CD4-positive, alpha-beta T cell treated with Interleukin-12 subunit alpha and Interleukin-12 subunit beta, for 1 hour (primary cell): ENCODE measurements around the gene SFTPD.

ENCODE experiments used
- DNase-seq: peaks from one replicate; pipeline ENCODE4 v3.0.0-alpha.2; 2020

The SFTPD gene

DNA sequence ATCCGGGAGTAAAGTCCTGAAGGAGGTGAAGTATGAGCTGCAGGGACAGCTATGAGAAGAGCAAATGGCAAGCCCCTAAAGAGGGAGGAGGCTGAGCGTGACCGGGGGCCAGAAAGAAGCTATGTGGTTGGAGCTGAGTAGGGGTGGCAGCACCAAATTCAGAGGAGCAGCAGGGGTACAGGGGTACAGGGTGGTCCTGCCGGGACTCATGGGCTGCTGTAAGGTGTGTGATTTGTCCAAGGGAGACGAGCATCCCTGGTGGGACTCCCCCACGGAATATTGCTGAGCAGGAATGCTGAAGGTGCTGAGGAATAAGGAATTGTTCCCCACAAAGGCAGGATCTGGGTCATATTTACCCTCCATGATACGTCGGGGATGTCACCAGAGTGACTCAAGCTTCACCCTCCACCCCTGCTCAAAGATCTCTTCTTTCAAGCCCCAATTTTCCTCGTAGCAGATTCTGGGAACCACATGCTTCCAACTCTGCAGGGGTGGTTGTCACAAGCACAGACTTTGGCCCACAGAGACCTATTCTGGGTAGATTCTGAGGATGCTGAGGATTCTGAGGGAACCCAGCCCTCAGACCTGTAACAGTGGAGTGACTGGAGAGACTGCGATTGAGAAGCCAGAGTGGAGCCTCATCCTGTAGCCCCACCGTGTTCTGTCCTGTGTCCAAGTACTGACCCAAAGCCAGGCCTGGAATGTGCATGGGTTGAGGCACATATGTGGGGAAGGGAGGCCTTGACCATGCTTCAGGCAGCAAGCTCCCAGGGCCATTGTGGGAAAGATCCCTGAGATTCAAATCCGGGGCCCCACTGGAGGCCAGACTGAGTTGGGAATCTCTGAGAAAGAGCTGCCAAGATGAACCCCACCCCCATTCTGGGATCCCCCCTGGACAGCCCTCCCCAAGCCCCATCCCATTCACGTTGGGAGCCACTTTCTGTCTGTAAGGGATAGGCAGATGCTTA, 4.2 kb downstream of the SFTPD start:
- DNase-seq, result no peak

DNA sequence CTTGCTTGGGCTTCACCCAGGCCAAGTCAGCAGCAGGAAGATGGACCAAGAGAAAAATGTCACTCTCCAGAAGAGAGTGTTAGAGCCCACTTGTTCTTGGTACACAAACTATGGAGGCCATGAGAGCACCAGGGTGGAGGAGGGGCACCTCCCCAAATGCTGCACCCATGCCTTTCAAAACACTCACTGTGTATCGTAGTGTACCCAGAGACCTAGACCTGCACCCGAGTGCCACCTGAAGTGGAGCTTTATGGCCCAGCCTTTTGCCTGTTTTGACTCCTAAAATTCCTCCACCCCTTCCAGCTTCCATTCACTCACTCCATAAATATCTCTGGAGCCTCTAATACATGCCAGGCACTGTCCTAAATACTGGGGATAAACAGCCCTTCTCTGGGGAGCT, 5.0 kb downstream of the SFTPD start:
- no peak for DNase-seq

DNA sequence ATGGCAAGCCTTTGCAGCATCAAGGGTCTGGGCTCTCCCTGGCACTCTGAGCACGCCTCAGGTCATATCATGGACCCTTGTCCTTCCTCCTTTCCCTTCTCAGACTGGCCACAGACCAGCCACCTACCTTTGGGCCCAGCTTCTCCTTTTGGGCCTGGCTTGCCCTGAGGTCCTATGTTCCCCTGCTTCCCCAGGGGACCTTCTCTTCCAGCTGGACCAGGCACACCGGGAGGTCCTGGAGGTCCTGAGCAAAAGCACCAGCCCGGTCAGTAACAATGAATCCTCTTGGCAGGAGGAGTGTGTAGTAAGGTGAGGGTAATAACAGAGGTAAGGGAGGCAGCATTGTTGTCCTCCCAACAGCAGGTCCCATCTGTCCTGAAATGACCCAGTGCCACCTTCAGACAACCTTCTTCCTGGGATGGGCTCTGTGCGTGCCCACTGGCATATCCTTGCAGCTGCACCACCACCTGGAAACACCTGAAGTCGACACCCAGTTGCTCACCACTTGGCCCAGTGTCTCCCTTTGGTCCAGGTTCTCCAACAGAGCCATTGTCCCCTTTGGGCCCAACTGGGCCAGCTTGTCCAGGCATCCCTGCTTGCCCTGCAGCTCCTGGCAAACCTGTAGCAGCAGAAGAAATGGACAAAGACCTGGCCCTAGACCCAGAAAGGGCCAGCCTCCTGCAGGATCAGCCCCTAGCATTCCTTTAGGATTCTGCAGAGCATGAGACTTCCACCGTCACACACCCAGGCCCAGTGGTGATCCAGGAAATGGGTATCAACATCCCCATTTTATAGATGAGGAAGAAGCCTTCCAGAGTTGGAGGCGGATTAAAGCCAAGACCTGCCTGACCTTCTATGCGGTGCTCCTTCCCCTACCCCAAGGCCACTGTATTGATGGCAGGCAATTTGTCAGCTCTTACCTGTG, 6.4 kb downstream of the SFTPD start:
- DNase-seq, result no peak

DNA sequence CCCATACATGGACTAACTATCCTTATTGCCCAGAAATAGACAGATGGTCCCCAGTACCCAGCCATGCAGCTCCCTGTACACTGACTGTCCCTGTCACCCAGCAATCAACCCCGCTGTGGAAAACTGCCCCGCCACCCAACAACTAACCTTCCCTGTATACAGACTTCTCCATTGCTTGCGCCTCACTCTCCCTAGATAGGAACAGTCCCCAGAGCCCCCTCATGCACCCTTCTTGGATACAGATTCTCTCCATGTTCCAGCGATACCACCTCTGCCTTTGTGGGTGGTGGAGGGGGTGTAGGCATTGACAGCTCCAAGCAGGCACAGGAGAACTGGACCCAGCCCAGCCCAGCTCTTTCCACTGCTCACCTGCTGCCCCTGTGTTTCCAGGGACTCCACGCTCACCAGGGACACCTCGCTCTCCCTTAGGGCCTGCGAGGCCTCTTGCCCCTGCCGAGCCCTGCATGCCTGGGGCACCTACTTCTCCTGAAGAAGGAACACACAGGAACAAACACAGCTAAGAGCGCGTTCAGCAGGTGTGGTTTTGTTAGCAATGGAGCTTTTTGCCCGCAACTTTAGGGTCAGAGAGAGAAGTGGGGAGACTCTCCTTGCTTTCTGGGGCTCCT, 7.2 kb downstream of the SFTPD start:
- DNase-seq, result no peak

DNA sequence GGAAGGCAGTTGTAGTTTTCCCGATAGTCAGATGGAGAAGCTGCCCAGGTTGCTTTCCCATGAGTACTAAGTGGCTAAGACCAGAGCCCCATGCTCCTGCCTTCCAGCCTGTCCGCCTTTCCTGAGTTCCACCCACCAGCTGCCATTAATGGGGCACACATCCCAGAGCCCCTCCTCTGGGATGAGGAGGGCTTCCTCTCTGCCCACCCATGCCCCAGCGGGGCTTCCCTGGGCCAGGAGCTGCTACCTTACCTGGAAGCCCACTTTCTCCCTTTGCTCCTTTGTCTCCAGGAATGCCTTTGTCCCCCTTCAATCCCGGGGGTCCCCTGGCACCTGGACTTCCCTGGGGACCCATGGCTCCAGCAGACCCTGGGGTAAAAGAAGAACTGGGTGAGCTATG, 7.8 kb downstream of the SFTPD start:
- no peak for DNase-seq

DNA sequence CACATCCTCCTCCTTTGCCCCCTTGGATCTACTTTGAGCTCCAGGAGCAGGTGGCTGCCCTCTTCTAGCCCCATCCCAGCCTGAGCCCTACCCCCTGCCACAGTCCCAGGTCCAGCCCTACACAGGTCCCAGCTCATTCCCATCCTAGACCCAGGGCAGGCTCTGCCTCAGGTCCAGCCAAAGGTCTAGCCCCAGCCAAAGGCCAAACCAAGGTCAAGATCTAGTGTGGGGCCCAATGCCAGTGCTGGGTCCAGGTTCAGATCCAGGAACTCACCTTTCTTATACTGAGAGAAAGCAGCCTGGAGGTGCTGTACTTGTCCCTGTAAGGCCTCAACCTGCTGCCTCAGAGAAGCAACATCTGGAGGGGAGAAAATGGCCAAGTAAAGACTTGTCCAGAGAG, 8.5 kb downstream of the SFTPD start:
- no peak for DNase-seq

DNA sequence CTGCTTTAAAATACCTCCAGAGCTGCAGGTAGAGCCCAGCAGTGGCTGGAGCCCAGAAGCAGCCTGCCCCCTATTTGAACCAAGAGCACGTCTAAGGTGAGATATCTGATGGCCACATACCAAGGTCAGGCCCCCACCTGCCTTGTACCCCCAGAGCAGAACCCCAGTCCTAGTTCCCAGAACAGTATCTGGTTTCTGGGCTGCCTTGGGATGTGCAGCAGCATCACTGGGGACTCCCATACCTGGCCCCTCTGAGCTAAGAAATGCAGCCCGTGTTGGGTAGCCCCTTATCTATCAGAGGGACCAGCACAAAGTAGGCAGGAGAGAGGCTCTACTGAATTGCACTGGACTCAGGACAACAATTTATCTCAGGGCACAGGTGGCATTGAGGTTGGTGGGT, 8.9 kb downstream of the SFTPD start:
- DNase-seq, result no peak

DNA sequence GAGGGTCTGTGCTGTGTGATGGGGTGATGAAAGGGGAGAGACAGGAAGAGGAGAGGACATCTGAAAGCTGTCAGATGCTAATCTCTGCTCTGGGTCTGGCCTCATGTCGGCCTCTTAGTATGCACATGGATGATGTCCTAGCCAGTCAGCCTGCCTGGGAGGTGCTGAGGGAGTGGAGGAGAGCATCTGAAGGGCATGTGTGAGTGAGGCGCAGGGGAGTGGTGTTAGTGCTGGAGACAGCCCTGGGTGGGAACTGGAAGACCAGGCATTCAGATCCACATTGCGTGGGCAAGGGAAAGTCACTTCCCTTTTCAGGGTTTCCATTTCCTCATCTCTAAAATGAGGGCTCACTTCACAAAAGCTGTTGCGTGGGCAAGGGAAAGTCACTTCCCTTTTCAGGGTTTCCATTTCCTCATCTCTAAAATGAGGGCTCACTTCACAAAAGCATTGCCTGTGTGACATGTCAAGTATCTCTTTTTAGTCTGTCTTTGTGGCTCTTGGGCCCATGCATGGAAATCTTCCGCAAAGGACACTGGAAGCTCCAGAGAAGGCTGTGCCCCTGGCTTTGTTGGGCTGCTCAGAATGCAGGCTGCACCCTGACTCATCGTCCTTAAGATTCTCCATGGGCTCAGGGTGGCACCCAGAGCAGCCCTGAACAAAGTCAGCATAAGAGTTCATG, 10.0 kb downstream of the SFTPD start:
- DNase-seq, result peak; percentile 23

DNA sequence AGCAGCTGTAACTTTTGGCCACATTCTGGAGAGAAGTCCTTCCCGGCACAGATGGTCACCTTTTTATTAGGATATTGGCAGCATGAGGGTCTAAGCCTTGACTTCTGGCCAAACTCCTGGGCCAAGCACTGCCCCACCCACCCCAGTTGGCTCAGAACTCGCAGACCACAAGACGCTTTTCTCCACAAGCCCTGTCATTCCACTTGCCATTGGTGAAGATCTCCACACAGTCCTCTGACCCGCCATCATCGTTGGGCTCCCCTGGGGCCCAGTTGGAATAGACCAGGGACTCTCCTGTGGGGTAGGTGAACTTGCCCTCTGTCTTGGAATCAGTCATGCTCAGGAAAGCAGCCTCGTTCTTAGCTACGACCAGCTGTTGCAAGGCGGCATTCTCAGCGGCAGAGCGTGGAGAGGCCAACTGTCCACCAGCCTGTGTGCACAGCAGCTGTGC, 11.2 kb downstream of the SFTPD start:
- no peak for DNase-seq

DNA sequence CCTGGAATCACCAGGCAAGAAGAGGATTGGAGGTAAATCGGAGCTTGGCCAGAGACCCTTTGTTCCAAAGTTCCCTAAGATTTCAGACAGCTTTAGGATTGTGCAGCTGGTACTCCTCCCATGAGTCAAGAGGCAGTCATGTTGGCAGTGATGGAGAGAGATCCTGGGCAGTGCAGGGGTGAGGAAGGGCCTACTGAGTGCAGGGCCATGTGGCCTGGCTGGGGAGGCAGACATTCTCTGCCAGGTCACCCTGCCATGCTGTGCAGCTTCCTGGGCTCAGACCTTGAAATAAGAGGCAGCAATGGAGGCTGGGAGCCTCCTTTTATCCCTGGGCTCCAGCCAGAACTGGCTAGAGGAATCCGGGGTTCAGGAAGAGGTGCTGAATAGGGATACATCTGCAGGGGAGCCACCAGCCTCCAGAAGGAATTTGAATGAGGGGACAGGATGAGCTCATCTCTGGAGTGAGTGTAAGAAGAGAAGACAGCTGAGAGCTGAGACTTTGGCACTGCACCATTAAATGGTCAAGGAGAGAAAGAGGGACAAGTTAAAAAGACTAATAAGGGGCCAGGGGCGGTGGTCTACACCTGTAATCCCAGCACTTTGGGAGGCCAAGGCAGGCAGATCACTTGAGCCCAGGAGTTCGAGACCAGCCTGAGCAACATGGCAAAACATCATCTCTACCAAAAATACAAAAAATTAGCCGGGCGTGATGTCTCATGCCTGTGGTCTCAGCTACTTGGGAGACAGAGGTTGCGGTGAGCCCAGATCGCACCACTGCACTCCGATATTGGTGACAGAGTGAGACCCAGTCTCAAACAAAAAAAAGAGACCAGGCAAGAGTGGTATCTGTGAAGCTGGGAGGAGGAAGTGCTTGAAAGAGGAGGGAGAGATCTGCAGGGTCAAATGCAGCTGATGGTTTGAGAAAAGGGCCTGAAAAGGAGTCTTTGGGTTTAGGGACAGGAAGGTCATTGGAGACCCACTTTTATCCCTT, 12.0 kb downstream of the SFTPD start:
- DNase-seq, result no peak

DNA sequence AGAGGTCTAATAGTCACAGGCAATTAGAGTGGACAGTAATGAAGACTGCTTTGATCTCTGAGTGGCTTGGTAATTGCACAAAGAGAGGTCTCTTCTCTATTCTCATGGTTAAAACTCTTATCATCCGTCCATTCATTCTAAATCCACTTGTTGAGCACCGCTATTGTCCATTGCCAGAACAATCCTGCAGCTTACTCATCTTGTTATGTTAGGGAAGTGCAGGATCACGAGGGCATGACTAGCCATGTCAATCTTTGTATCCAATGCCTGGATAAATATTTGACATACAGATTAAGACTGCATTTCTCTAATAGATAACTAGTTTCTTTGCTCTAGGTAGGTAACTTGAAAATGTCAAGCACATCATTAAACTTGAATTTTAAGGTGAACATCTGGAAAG, 14.9 kb downstream of the SFTPD start:
- no peak for DNase-seq

DNA sequence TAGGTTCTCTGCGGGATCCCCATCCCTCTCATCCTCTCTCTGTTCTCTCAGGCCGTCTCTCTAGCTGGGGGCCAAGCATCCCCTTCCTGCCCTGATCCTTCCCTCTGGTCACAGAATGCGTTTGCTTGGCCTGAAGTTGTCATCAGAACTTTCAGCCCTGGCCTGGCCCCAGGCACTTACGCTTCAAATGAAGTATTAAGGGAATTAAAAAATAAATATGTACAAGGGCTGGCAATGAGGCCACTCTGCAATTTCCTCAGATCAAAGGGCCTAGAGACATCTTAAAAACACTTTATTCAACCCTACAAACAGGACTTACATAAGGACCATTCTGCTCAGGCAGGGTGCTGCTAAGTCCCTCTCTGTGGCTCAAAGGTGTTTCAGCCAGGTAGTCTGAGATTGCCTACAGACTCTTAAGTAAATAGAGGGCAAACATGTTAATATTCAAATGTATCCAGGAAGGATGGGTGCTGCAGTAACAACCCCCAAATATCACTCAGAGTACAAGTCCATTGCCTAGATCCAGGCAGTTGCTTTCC, 16.0 kb downstream of the SFTPD start:
- no peak for DNase-seq

DNA sequence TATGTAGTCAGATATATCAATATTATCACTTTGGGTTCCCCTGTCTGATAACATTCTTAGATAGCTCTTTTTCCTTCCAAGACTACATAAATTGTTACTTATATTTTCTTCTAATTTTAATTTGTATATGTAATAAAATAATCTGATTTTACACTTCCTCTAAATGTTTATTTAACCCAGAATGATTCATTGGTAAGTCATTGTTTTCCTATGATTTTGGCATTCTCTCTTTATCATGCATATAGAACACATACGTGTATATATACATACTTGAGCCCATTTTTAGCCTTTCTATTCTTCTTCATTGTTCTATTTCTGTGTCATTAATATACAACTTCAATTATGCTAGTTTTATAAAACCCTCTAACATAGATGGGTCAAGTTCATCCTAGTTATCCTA, 16.6 kb downstream of the SFTPD start:
- DNase-seq, result no peak

DNA sequence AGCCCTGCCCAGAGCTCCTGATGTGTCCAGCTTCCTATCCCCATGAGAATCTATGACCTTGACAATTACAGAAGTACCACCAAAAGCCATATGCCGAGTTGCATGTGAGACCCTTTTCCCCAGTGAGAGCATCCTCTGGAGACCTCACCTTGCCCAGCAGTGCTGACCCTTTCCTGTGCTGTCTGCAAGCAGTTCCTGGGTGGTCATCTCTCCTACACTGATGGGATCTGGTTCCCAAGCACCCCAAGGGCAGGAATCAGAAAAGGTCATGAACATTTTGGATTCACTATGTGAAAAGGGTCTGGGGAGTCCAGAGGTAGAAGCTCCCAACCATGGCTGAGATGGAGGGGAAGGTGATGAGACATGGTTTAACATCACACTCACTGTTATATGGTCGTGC, 18.2 kb downstream of the SFTPD start:
- no peak for DNase-seq

DNA sequence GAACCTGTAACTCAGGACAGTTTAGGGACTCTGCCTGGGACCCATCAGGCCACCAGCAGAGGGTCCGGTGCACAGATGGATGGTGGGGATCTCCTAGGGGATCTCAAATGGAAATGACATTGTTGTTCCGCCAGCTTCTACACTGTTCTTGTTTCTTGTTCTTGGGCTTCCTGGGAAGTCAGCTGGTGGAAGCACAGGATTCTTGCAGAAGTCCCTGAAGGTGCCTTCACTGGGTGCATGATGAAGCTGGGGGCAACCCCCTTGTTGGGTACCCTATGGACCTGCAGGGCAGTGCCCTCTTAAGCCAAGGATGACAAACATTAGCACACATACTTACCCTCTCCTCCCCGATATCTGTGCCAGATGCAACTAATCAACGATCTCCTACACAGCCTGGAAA, 18.6 kb downstream of the SFTPD start:
- DNase-seq, result no peak

DNA sequence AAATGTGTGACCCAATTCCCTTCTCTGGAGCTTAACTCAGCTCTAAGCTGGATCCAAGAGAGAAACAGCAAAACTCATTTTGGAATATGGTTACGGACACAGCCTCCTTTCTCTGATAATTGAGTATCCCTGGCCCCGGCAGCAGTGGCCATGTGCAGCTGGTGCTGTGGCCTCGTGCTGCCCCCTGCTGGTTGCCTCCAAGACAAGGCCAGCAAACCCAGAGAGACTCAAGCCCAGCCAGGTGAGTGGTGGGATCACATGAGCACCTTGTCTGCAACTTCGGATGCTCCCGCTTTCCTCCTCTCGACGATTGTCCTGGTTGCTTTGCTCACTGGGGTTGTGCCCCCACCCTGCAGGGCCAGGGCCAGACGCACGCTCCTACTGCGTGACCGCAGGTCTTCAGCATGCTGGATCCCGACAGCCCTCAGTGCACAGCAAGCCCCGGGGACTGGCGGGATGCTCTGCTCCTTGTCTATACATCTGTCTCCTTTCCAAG, 19.4 kb downstream of the SFTPD start:
- peak; percentile 75 for DNase-seq

DNA sequence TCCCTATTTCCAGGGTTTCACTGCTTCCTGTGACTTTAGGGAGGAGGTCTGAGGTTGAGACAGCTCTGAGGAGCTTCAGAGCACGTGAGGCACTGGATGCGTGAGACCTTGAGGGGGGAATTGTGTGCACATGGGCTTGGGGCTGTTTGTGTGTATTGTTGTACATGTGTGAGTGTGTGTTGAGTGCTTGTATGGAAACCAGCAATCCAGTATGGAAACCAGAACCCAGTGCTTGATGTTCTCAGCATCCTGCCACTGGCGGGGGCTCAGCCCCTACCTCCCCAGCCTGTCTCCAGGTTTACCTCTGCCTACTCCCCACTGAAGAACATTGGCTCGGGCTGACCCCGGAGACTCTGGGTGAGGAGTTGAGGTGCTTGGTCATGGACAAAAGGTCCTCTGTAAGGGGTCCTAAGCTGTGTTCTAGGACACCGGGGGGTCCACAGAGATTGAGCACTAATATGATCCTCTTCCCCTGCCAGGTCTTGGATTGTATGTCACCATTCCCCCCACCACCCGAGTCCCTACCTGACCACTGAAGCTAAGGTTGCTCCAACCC, 20.8 kb downstream of the SFTPD start:
- no peak for DNase-seq

DNA sequence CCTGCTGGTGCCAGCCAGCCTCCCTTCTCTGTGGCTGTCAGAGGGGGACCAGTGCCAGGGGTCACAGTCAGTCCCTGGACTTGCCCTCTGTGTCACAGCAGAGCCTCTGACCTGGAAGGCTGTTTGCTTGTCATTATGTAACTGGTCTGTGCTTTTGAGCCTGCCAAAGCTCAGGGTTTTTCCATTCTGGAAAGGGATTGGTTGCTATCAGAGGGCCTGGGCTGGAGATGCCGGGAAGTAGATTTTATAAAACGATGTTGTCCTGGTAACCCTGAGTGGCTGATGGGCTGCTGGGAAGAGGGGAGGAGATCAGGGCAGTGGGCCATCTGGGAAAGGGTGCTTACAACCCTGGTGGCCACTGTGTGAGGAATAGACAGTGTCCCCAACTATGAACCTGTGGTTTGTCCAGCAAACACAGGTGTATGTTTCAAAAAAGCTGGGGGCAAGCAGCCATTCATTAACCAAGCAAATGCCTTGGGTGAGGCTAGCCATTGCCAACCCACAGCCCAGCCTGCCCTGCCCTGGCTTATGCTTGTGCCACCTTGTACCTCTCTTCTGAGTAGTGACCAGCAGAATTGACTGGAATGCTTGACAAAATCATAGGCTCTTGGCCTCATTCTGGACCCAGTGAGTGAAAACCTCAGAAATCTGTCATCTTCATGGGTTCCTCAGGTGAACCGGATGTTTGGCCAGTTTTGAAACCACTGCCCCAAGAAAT, 21.6 kb downstream of the SFTPD start:
- DNase-seq, result no peak

DNA sequence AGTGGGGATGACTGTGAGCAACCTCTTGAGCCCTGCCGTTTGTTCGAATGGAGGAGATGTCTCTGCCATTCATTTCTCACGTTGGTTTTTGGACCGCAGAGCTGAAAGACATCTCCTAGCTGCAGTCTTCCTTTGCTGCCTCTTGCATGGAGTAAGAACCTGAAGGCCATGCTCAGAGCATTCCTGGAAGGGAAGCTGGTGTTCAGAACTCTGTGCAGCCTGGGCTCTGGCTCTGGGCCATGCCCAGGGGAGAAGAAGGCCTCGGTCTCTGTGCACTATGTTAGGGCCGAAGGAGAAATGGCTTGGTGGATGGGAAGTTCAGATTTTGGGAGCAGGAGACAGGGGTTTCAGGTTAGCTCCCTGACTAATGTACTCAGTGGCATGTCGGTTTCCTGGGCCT, 22.9 kb downstream of the SFTPD start:
- DNase-seq, result no peak

DNA sequence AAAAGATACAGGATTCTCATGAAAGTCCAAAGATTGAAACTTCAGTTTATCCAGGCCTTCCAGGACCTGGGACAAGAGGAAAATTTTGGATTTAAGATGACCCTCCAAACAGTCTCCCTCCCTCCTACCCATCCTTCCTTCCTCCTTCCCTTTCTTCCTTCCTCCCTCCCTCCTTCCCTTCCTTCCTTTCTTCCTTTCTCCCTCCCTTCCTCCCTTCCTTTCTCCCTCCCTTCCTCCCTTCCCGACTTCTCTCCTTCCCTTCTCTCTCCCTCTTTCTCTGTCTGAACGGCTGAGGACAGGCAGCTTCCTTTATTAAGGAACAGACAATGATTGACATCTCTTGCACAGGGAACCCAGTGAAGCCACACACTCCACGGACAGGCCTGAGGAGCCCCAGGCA, 23.3 kb downstream of the SFTPD start:
- DNase-seq, result no peak
